Measurements from ENCODE around the gene MLNR. TPM values are rescaled to one million over a fixed set of nuclear protein-coding genes. Genes with fewer than 3 reads are reported as not detected.

Gene MLNR
- total RNA-seq, 1 experiment from 2014 or later: not detected

GRCh38 chr13:49213997-49214916, 5.9 kb upstream of the MLNR start:
- TF ChIP-seq CTCF (IDR thresholded peaks at IDR 0.05; ENCODE audit: insufficient read depth in 1 of 2, low read depth in 1 of 2, low read length in 1 of 2, severe bottlenecking in 1 of 2, unreplicated experiment in 1 of 2): no peak
- Mint-ChIP-seq H3K27ac (ENCODE audit: unreplicated experiment) (no peak overlapping the region), H3K27me3 (ENCODE audit: insufficient read depth, unreplicated experiment) (peaks cover 9% of the 10 kb centered on the region), H3K36me3 (ENCODE audit: insufficient read depth, unreplicated experiment) (no peaks in the 10 kb centered on the region), H3K4me1 (ENCODE audit: low read depth, unreplicated experiment) (peaks cover 14% of the 10 kb centered on the region), H3K9me3 (ENCODE audit: unreplicated experiment) (no peaks in the 10 kb centered on the region), H3K4me3 (ENCODE audit: unreplicated experiment) (no peak overlapping the region)
- Histone ChIP-seq H3K9me3 (no peaks in the 10 kb centered on the region), H3K4me3 (ENCODE audit: low read depth, low read length) (no peak overlapping the region), H3K4me1 (no peaks in the 10 kb centered on the region), H3K27me3 (replicated peaks; ENCODE audit: control insufficient read depth, insufficient read depth, low read length) (no peaks in the 10 kb centered on the region), H3K36me3 (ENCODE audit: control insufficient read depth, insufficient read depth, low read length) (no peaks in the 10 kb centered on the region)
- no peak for DNase-seq
- ChIA-PET POLR2A (no interaction called here), CTCF (interaction anchor here (1.1 kb wide), 1 partner anchor 67 kb away, joined by 6 read pairs; no protein-coding TSS in a partner anchor)
- intact Hi-C loops (cut with micrococcal nuclease; ENCODE audit: unreplicated experiment): no loop called here
- BruUV-seq (replicated peaks): no TSS peak

DNA sequence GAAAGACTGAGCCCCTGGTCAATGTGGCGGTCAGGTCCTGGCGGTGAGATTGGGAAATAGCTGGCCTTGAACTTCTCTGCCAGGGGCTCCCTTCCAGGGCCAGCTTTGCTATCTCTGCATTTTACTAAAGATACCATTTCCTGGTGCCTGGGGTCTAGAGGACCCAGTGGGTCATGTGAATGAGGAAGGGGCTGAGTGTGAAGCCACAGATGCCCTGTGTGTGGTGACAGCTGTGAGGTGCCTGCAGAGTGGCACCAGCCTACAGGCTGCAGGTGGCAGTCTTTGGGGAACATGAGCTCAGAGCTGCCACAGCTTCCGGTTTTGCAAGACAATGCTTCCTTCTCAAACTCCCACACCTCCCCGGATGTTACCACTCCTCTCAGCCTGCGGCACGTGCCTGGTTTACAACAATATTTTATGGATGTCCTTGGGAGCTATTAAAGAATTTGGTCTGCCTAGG, 5.2 kb upstream of the MLNR start:
- ChIA-PET CTCF (interaction anchor here (1.1 kb wide), 1 partner anchor 66 kb away, joined by 6 read pairs; no protein-coding TSS in a partner anchor), POLR2A (no interaction called here)
- no peak for TF ChIP-seq CTCF (IDR thresholded peaks at IDR 0.05; ENCODE audit: insufficient read depth in 1 of 2, low read depth in 1 of 2, low read length in 1 of 2, severe bottlenecking in 1 of 2, unreplicated experiment in 1 of 2)
- no peak overlapping the region for H3K27ac Mint-ChIP-seq (ENCODE audit: unreplicated experiment)
- H3K4me3 ChIP-seq (ENCODE audit: low read depth, low read length): no peak overlapping the region
- H3K4me1 ChIP-seq: no peaks in the 10 kb centered on the region
- no peaks in the 10 kb centered on the region for H3K36me3 Mint-ChIP-seq (ENCODE audit: insufficient read depth, unreplicated experiment)
- H3K9me3 ChIP-seq: no peaks in the 10 kb centered on the region
- H3K4me3 Mint-ChIP-seq (ENCODE audit: unreplicated experiment): no peak overlapping the region
- no peaks in the 10 kb centered on the region for H3K36me3 ChIP-seq (ENCODE audit: control insufficient read depth, insufficient read depth, low read length)
- intact Hi-C loops (cut with micrococcal nuclease; ENCODE audit: unreplicated experiment): no loop called here
- peaks cover 9% of the 10 kb centered on the region for H3K27me3 Mint-ChIP-seq (ENCODE audit: insufficient read depth, unreplicated experiment)
- H3K4me1 Mint-ChIP-seq (ENCODE audit: low read depth, unreplicated experiment): peaks cover 19% of the 10 kb centered on the region
- DNase-seq: no peak
- no TSS peak for BruUV-seq (replicated peaks)
- no peaks in the 10 kb centered on the region for H3K9me3 Mint-ChIP-seq (ENCODE audit: unreplicated experiment)
- H3K27me3 ChIP-seq (replicated peaks; ENCODE audit: control insufficient read depth, insufficient read depth, low read length): no peaks in the 10 kb centered on the region

DNA sequence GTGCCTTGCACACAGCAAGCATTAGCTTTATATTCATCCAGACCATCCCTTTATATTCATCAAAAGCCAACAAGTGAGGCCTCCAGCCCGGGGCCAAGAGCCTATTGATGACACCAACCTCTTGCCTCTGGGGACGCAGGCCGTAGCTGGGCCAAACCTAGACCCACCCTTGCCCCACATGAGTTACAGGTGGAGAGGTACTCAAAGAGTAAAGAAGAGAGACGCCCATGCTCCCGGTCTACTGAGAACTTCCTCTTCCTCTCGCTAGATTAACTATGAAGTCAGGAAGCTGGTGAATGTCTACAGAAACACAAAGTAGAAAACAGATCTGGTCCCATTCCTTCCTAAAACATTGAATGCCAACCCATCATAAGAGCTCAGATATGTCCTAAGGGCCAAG, 3.8 kb upstream of the MLNR start:
- H3K9me3 ChIP-seq: no peaks in the 10 kb centered on the region
- Mint-ChIP-seq H3K4me3 (ENCODE audit: unreplicated experiment) (no peak overlapping the region), H3K36me3 (ENCODE audit: insufficient read depth, unreplicated experiment) (no peaks in the 10 kb centered on the region), H3K4me1 (ENCODE audit: low read depth, unreplicated experiment) (peaks cover 19% of the 10 kb centered on the region), H3K27me3 (ENCODE audit: insufficient read depth, unreplicated experiment) (peaks cover 9% of the 10 kb centered on the region), H3K27ac (ENCODE audit: unreplicated experiment) (no peak overlapping the region), H3K9me3 (ENCODE audit: unreplicated experiment) (no peaks in the 10 kb centered on the region)
- H3K4me3 ChIP-seq (ENCODE audit: low read depth, low read length): no peak overlapping the region
- H3K4me1 ChIP-seq: 0 out of 2 replicates have a peak, but pooled peaks cover 3% of the 10 kb centered on the region
- no TSS peak for BruUV-seq (replicated peaks)
- ChIA-PET POLR2A (no interaction called here), CTCF (no interaction called here)
- no peaks in the 10 kb centered on the region for H3K36me3 ChIP-seq (ENCODE audit: control insufficient read depth, insufficient read depth, low read length)
- H3K27me3 ChIP-seq (replicated peaks; ENCODE audit: control insufficient read depth, insufficient read depth, low read length): no peaks in the 10 kb centered on the region
- TF ChIP-seq CTCF (IDR thresholded peaks at IDR 0.05; ENCODE audit: insufficient read depth in 1 of 2, low read depth in 1 of 2, low read length in 1 of 2, severe bottlenecking in 1 of 2, unreplicated experiment in 1 of 2): no peak
- no peak for DNase-seq
- intact Hi-C loops (cut with micrococcal nuclease; ENCODE audit: unreplicated experiment): no loop called here
